HepG2 (cell line): ENCODE measurements around the gene FAM221B. TPM values are rescaled to one million over a fixed set of nuclear protein-coding genes. Genes with fewer than 3 reads are reported as not detected.

Source experiments
- BRCA1 ChIP-seq: sonication (generic); formaldehyde crosslinking; IDR thresholded peaks from 2 replicates; pipeline ENCODE4 v1.4.0; 2020; ENCODE audit warnings: missing genetic modification reagents
- CBFB ChIP-seq: sonication (generic); formaldehyde crosslinking; IDR thresholded peaks from 2 replicates; pipeline ENCODE4 v1.4.0; 2020; ENCODE audit warnings: missing genetic modification reagents
- CBX1 ChIP-seq: IDR thresholded peaks from one replicate; pipeline ENCODE4 v1.6.1; 2016; ENCODE audit warnings: antibody characterized with exemption, low read depth
- IRX3 ChIP-seq: sonication (generic); formaldehyde crosslinking; IDR thresholded peaks from 2 replicates; pipeline ENCODE4 v1.8.1; 2023; ENCODE audit warnings: mild to moderate bottlenecking, low read depth, missing genetic modification reagents, borderline replicate concordance
- PHB2 ChIP-seq: fragments of 450-650 bp; IDR thresholded peaks from 2 replicates; pipeline ENCODE4 v1.6.1; 2018; ENCODE audit not compliant: partially characterized antibody
- PTBP1 ChIP-seq: fragments of 200-400 bp; formaldehyde crosslinking; IDR thresholded peaks from 2 replicates; pipeline ENCODE4 v1.6.1; 2018; ENCODE audit warnings: low read length, low read depth; ENCODE audit not compliant: poor library complexity, severe bottlenecking
- RNF219 ChIP-seq: sonication (generic); formaldehyde crosslinking; IDR thresholded peaks from 2 replicates; pipeline ENCODE4 v1.5.0; 2020; ENCODE audit warnings: mild to moderate bottlenecking, missing genetic modification reagents
- SMARCE1 ChIP-seq: fragments of 450-650 bp; IDR thresholded peaks from 2 replicates; pipeline ENCODE4 v1.6.1; 2017; ENCODE audit warnings: borderline replicate concordance
- THAP8 ChIP-seq: sonication (generic); formaldehyde crosslinking; IDR thresholded peaks from 2 replicates; pipeline ENCODE4 v1.5.1; 2020; ENCODE audit warnings: missing genetic modification reagents, mild to moderate bottlenecking, borderline replicate concordance
- WIZ ChIP-seq: sonication (generic); formaldehyde crosslinking; IDR thresholded peaks from 2 replicates; pipeline ENCODE4 v1.5.1; 2020; ENCODE audit warnings: mild to moderate bottlenecking, missing genetic modification reagents
- ZFYVE20 ChIP-seq: sonication (generic); formaldehyde crosslinking; IDR thresholded peaks from 2 replicates; pipeline ENCODE4 v1.8.0; 2023; ENCODE audit warnings: low read depth, mild to moderate bottlenecking, moderate library complexity, missing genetic modification reagents, borderline replicate concordance
- ZKSCAN8 ChIP-seq: IDR thresholded peaks from 2 replicates; pipeline ENCODE4 v1.6.1; 2016; ENCODE audit warnings: borderline replicate concordance, missing genetic modification reagents, missing compliant biosample characterization
- ZNF138 ChIP-seq: sonication (generic); formaldehyde crosslinking; IDR thresholded peaks from 2 replicates; pipeline ENCODE4 v1.5.0; 2020; ENCODE audit warnings: mild to moderate bottlenecking, low read depth, missing genetic modification reagents
- ZNF460 ChIP-seq: sonication (generic); formaldehyde crosslinking; IDR thresholded peaks from 2 replicates; pipeline ENCODE4 v1.5.1; 2020; ENCODE audit warnings: missing genetic modification reagents, mild to moderate bottlenecking, borderline replicate concordance
- ZNF577 ChIP-seq: sonication (generic); formaldehyde crosslinking; IDR thresholded peaks from 2 replicates; pipeline ENCODE4 v1.4.0; 2020; ENCODE audit warnings: mild to moderate bottlenecking, low read depth, missing genetic modification reagents, borderline replicate concordance
- ZNF598 ChIP-seq: sonication (generic); formaldehyde crosslinking; IDR thresholded peaks from 2 replicates; pipeline ENCODE4 v1.5.1; 2020; ENCODE audit warnings: mild to moderate bottlenecking, missing genetic modification reagents, borderline replicate concordance
- ZNF605 ChIP-seq: sonication (generic); formaldehyde crosslinking; IDR thresholded peaks from 2 replicates; pipeline ENCODE4 v1.8.0; 2022; ENCODE audit warnings: mild to moderate bottlenecking, missing genetic modification reagents
- ZNF780A ChIP-seq: sonication (generic); formaldehyde crosslinking; IDR thresholded peaks from 2 replicates; pipeline ENCODE4 v1.8.0; 2022; ENCODE audit warnings: mild to moderate bottlenecking, missing genetic modification reagents, moderate library complexity
- ZNF781 ChIP-seq: sonication (generic); formaldehyde crosslinking; IDR thresholded peaks from 2 replicates; pipeline ENCODE4 v1.5.1; 2020; ENCODE audit warnings: borderline replicate concordance, mild to moderate bottlenecking, missing genetic modification reagents; ENCODE audit errors: not compliant biosample characterization
- polyA plus RNA-seq, 8 experiments: library from polyadenylated mRNA; depleted of rRNA in 3 of 8; stranded (reverse) in 7 of 8; unstranded in 1 of 8; fragments of >200 nt; fragmentation: Illumina TruSeq in 4 of 8; extraction: Trizol in 4 of 8; gene quantifications; 2 replicates each; pipeline versions ENCODE4 v1.2.1 to v1.2.3, GENCODE V29; 2011 to 2016; ENCODE audit warnings: low read depth in 4 of 8, missing spikeins in 1 of 8, mixed read lengths in 1 of 8; ENCODE audit not compliant: insufficient read depth in 1 of 8
- total RNA-seq, 5 experiments: library from RNA; depleted of rRNA; stranded (reverse); fragments of >200 nt; fragmentation: Illumina TruSeq; extraction: Trizol; gene quantifications; 2 replicates each; pipeline ENCODE4 v1.2.3, GENCODE V29; 2016; ENCODE audit warnings: low read depth in 1 of 5
- TF ChIP-seq, protein P1 (sequence below): sonication (generic); formaldehyde crosslinking; IDR thresholded peaks from 2 replicates; pipeline ENCODE4 v1.5.0; 2020; ENCODE audit warnings: missing genetic modification reagents
- TF ChIP-seq, protein P2 (sequence below): IDR thresholded peaks from 2 replicates; pipeline ENCODE4 v1.4.0; 2020; ENCODE audit warnings: mild to moderate bottlenecking, missing genetic modification reagents

The FAM221B gene
- total and polyA plus RNA-seq, 2 of the 13 experiments (the other 11 are each of a cell fraction or from before 2014, with no cell fraction given): not detected

DNA sequence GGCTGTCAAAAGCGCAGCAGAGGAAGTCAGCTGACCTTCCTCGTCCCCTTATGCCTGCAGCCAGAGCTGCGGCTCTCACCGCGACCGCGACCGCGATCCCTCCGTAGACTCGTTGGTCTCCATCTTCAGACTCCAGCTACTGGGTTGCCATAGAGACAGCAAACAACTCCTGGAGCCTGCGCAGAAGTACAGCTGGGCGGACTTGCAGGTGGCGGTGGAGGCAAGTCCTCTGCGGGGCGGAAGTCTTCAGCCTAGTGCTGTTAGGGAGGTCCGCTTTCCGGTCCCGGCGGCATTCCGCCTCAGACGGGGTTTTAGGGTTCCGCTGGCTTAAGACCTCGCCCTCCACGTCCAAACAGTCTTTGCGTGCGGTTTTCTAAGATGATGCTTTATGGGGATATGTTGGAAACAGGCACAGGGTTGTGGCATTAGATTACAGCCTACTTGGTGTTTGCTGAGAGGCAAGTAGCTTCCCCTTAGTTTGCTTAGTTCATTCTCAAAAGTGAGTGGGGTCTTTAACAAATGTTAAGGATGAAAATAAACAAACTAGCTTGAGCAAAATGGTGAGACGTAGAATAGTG lies 16.4 kb downstream of the FAM221B start, which contains the start of gene SPAG8 (continued):
- TF ChIP-seq RNF219 (CRISPR knock-in tag): no peak
- TF ChIP-seq WIZ: no peak
- TF ChIP-seq CBX1: peak; percentile 62
- 0 out of 2 replicates have a peak, but pooled peaks have one; percentile 38 for TF ChIP-seq ZNF138 (CRISPR knock-in tag)
- TF ChIP-seq ZKSCAN8 (CRISPR knock-in tag): 0 out of 2 replicates have a peak, but pooled peaks have one; percentile 18
- TF ChIP-seq, protein P1, sequence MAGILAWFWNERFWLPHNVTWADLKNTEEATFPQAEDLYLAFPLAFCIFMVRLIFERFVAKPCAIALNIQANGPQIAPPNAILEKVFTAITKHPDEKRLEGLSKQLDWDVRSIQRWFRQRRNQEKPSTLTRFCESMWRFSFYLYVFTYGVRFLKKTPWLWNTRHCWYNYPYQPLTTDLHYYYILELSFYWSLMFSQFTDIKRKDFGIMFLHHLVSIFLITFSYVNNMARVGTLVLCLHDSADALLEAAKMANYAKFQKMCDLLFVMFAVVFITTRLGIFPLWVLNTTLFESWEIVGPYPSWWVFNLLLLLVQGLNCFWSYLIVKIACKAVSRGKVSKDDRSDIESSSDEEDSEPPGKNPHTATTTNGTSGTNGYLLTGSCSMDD (CRISPR knock-in tag): no peak
- TF ChIP-seq PHB2: no peak
- no peak for TF ChIP-seq ZNF780A (CRISPR knock-in tag)
- no peak for TF ChIP-seq ZFYVE20 (CRISPR knock-in tag)
- TF ChIP-seq ZNF605 (CRISPR knock-in tag): no peak
- no peak for TF ChIP-seq PTBP1
- no peak for TF ChIP-seq ZNF598
- TF ChIP-seq SMARCE1: no peak
- TF ChIP-seq, protein P2, sequence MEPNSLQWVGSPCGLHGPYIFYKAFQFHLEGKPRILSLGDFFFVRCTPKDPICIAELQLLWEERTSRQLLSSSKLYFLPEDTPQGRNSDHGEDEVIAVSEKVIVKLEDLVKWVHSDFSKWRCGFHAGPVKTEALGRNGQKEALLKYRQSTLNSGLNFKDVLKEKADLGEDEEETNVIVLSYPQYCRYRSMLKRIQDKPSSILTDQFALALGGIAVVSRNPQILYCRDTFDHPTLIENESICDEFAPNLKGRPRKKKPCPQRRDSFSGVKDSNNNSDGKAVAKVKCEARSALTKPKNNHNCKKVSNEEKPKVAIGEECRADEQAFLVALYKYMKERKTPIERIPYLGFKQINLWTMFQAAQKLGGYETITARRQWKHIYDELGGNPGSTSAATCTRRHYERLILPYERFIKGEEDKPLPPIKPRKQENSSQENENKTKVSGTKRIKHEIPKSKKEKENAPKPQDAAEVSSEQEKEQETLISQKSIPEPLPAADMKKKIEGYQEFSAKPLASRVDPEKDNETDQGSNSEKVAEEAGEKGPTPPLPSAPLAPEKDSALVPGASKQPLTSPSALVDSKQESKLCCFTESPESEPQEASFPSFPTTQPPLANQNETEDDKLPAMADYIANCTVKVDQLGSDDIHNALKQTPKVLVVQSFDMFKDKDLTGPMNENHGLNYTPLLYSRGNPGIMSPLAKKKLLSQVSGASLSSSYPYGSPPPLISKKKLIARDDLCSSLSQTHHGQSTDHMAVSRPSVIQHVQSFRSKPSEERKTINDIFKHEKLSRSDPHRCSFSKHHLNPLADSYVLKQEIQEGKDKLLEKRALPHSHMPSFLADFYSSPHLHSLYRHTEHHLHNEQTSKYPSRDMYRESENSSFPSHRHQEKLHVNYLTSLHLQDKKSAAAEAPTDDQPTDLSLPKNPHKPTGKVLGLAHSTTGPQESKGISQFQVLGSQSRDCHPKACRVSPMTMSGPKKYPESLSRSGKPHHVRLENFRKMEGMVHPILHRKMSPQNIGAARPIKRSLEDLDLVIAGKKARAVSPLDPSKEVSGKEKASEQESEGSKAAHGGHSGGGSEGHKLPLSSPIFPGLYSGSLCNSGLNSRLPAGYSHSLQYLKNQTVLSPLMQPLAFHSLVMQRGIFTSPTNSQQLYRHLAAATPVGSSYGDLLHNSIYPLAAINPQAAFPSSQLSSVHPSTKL (CRISPR knock-in tag): peak; percentile 30; the same call in 1 of the 2 replicates
- TF ChIP-seq IRX3 (CRISPR knock-in tag): peak; percentile 36; the same call in 1 of the 2 replicates
- TF ChIP-seq ZNF460 (CRISPR knock-in tag): no peak; the same call in 1 of the 2 replicates
- TF ChIP-seq ZNF577 (CRISPR knock-in tag): no peak
- no peak for TF ChIP-seq ZNF781
- TF ChIP-seq CBFB (CRISPR knock-in tag): peak; percentile 48; the same call in 1 of the 2 replicates
- no peak for TF ChIP-seq BRCA1 (CRISPR knock-in tag)
- TF ChIP-seq THAP8: no peak
